NCI-H2081 treated with DMSO at 0.1 percent for 48 hours (cell line): ENCODE measurements around the gene MRPL58.

ENCODE experiments used
- DNase-seq: peaks from one replicate; lab custom pipeline; 2025; lab: John Stamatoyannopoulos, UW

MRPL58 gene

GRCh38 chr17:75048249-75048878 lies 35.9 kb downstream of the MRPL58 start:
- DNase-seq: no peak

GRCh38 chr17:75049057-75049456 lies 36.6 kb downstream of the MRPL58 start:
- DNase-seq: no peak

GRCh38 chr17:75049706-75050105 lies 37.2 kb downstream of the MRPL58 start:
- no peak for DNase-seq

- no peak for DNase-seq
These were observed 39.5 kb downstream of the MRPL58 start for GRCh38 chr17:75051941-75052340.

- DNase-seq: no peak
These were observed 47.2 kb downstream of the MRPL58 start for GRCh38 chr17:75059369-75060345.

- no peak for DNase-seq
These were observed 48.1 kb downstream of the MRPL58 start for GRCh38 chr17:75060434-75061054.

- no peak for DNase-seq
These were observed 48.6 kb downstream of the MRPL58 start for GRCh38 chr17:75061055-75061438.

- DNase-seq: no peak
These were observed 49.1 kb downstream of the MRPL58 start for GRCh38 chr17:75061618-75062017.

GRCh38 chr17:75063201-75063600 lies 50.7 kb downstream of the MRPL58 start:
- DNase-seq: no peak

- no peak for DNase-seq
These were observed 51.2 kb downstream of the MRPL58 start for GRCh38 chr17:75063626-75064025.

GRCh38 chr17:75064040-75064439 lies 51.6 kb downstream of the MRPL58 start:
- no peak for DNase-seq

- no peak for DNase-seq
These were observed 52.0 kb downstream of the MRPL58 start for GRCh38 chr17:75064460-75064859.

GRCh38 chr17:75064867-75065561 lies 52.5 kb downstream of the MRPL58 start:
- DNase-seq: no peak

- no peak for DNase-seq
These were observed 53.2 kb downstream of the MRPL58 start for GRCh38 chr17:75065562-75066151.

GRCh38 chr17:75067856-75068255 lies 55.4 kb downstream of the MRPL58 start:
- DNase-seq: no peak

- no peak for DNase-seq
These were observed 56.3 kb downstream of the MRPL58 start for GRCh38 chr17:75068750-75069149.

GRCh38 chr17:75069783-75070182 lies 57.3 kb downstream of the MRPL58 start:
- no peak for DNase-seq
